IMR-90 (cell line): ENCODE data around the gene ZNF365. TPM values are rescaled to one million over a fixed set of nuclear protein-coding genes. Genes with fewer than 3 reads are reported as not detected.

ENCODE experiments used
- ATAC-seq: fragments of 200-7000 bp; cut with Tn5 transposase; 2 replicates; pipeline ENCODE4 v1.9.1; 2020; ENCODE audit warnings: low read depth, mild to moderate bottlenecking, moderate library complexity
- BruUV-seq: library from RNA; stranded (reverse); fragments of 400-500 nt; replicated peaks from 2 replicates; lab custom pipeline; 2021; lab: Mats Ljungman, UMichigan
- CTCF ChIA-PET: fragments of 300-600 bp; formaldehyde crosslinking; extraction: SDS; loops from one replicate; lab custom pipeline; 2021; ENCODE audit warnings: antibody characterized with exemption; lab: Yijun Ruan, JAX
- POLR2A ChIA-PET: fragments of 300-600 bp; sonication (Branson Sonifier 250); formaldehyde crosslinking; loops from one replicate; lab custom pipeline; 2022; ENCODE audit warnings: antibody characterized with exemption; ENCODE audit not compliant: unreplicated experiment; lab: Charles Lee
- DNase-seq: peaks from one replicate; pipeline ENCODE4 v3.0.0; 2013
- H2AFZ ChIP-seq: replicated peaks from 2 replicates; pipeline ENCODE3; 2013; ENCODE audit warnings: low read length, mild to moderate bottlenecking; ENCODE audit not compliant: poor library complexity
- H2AK5ac ChIP-seq: 2 replicates; pipeline ENCODE4 v1.6.1; 2013; ENCODE audit warnings: low read depth, low read length, inconsistent platforms
- H2AK9ac ChIP-seq: replicated peaks from 2 replicates; pipeline ENCODE3; 2013; ENCODE audit warnings: mild to moderate bottlenecking, low read depth, low read length, moderate library complexity; ENCODE audit not compliant: poor library complexity
- H2BK120ac ChIP-seq: 2 replicates; pipeline ENCODE4 v1.6.1; 2013; ENCODE audit warnings: low read depth, low read length, inconsistent platforms
- H2BK15ac ChIP-seq: 3 replicates; pipeline ENCODE4 v1.6.1; 2013; ENCODE audit warnings: low read depth, low read length, inconsistent platforms
- H2BK20ac ChIP-seq: 2 replicates; pipeline ENCODE4 v1.6.1; 2013; ENCODE audit warnings: low read depth, mild to moderate bottlenecking, inconsistent platforms, low read length, moderate library complexity
- H2BK5ac ChIP-seq: 2 replicates; pipeline ENCODE4 v1.6.1; 2013; ENCODE audit warnings: mild to moderate bottlenecking, low read depth, low read length, inconsistent platforms; ENCODE audit not compliant: poor library complexity, severe bottlenecking
- H3K14ac ChIP-seq: replicated peaks from 2 replicates; pipeline ENCODE4 v1.6.1; 2013; ENCODE audit warnings: low read depth, low read length, inconsistent platforms
- H3K18ac ChIP-seq: 2 replicates; pipeline ENCODE4 v1.6.1; 2013; ENCODE audit warnings: low read depth, low read length, control low read depth
- H3K23ac ChIP-seq: 2 replicates; pipeline ENCODE4 v1.6.1; 2013; ENCODE audit warnings: low read depth, low read length, inconsistent platforms
- H3K27ac ChIP-seq: 2 replicates; pipeline ENCODE4 v1.5.1; 2013; ENCODE audit warnings: mild to moderate bottlenecking, control low read depth, low read length; ENCODE audit not compliant: insufficient read depth
- H3K27me3 ChIP-seq: 2 replicates; pipeline ENCODE4 v1.6.1; 2013; ENCODE audit warnings: low read length; ENCODE audit not compliant: control insufficient read depth, insufficient read depth
- H3K36me3 ChIP-seq: 2 replicates; pipeline ENCODE4 v1.6.1; 2013; ENCODE audit warnings: low read length, mixed read lengths; ENCODE audit not compliant: control insufficient read depth, insufficient read depth
- H3K4ac ChIP-seq: 2 replicates; pipeline ENCODE4 v1.6.1; 2013; ENCODE audit warnings: low read depth, low read length, inconsistent platforms
- H3K4me1 ChIP-seq: 2 replicates; pipeline ENCODE4 v1.6.1; 2013; ENCODE audit warnings: low read length, mixed read lengths; ENCODE audit not compliant: control insufficient read depth, insufficient read depth
- H3K4me2 ChIP-seq: 2 replicates; pipeline ENCODE4 v1.6.1; 2013; ENCODE audit warnings: low read depth, mild to moderate bottlenecking, control low read depth, low read length, moderate library complexity
- H3K4me3 ChIP-seq: 2 replicates; pipeline ENCODE4 v1.5.1; 2013; ENCODE audit warnings: low read depth, mild to moderate bottlenecking, control low read depth, low read length, moderate library complexity; ENCODE audit not compliant: insufficient read depth
- H3K56ac ChIP-seq: 2 replicates; pipeline ENCODE4 v1.6.1; 2013; ENCODE audit warnings: low read length, inconsistent platforms; ENCODE audit not compliant: insufficient read depth; ENCODE audit errors: extremely low read depth
- H3K79me1 ChIP-seq, 2 experiments: 2 replicates each; pipeline ENCODE4 v1.6.1; 2013; ENCODE audit warnings: low read length in 2 of 2, inconsistent platforms in 1 of 2, low read depth in 1 of 2
- H3K9ac ChIP-seq: 2 replicates; pipeline ENCODE4 v1.6.1; 2013; ENCODE audit warnings: low read depth, low read length, control low read depth
- H3K9me1 ChIP-seq: 2 replicates; pipeline ENCODE4 v1.6.1; 2013; ENCODE audit warnings: low read length, inconsistent platforms; ENCODE audit not compliant: insufficient read depth
- H3K9me3 ChIP-seq: 2 replicates; pipeline ENCODE4 v1.6.1; 2013; ENCODE audit warnings: low read length; ENCODE audit not compliant: control insufficient read depth, insufficient read depth
- H4K20me1 ChIP-seq: 2 replicates; pipeline ENCODE4 v1.6.1; 2013; ENCODE audit warnings: low read length, inconsistent platforms; ENCODE audit not compliant: insufficient read depth
- H4K5ac ChIP-seq: 2 replicates; pipeline ENCODE4 v1.6.1; 2013; ENCODE audit warnings: mild to moderate bottlenecking, low read depth, low read length, control low read depth
- H4K8ac ChIP-seq, 2 experiments: 2 replicates each; pipeline ENCODE4 v1.6.1; 2013; ENCODE audit warnings: low read depth in 2 of 2, low read length in 2 of 2, control low read depth in 1 of 2, inconsistent platforms in 1 of 2
- H4K91ac ChIP-seq: 2 replicates; pipeline ENCODE4 v1.6.1; 2013; ENCODE audit warnings: low read depth, low read length, inconsistent platforms; ENCODE audit not compliant: insufficient read depth
- BHLHE40 ChIP-seq: fragments of 150-350 bp; IDR thresholded peaks from 2 replicates; pipeline ENCODE4 v1.6.1; 2016; ENCODE audit warnings: mild to moderate bottlenecking, low read depth, low read length
- CEBPB ChIP-seq: IDR thresholded peaks from 2 replicates; pipeline ENCODE4 v1.6.1; 2012; ENCODE audit warnings: low read depth, low read length, improper control_type of control experiment
- CHD1 ChIP-seq: IDR thresholded peaks from 2 replicates; pipeline ENCODE4 v1.6.1; 2012; ENCODE audit warnings: low read depth, low read length, improper control_type of control experiment
- CTCF ChIP-seq: conservative IDR thresholded peaks from 2 replicates; pipeline ENCODE4 v1.5.1; 2012; ENCODE audit warnings: mild to moderate bottlenecking, low read depth, low read length, improper control_type of control experiment
- ELK1 ChIP-seq: fragments of 150-350 bp; IDR thresholded peaks from 2 replicates; pipeline ENCODE4 v1.6.1; 2016; ENCODE audit warnings: low read depth, mild to moderate bottlenecking, low read length, moderate library complexity, borderline replicate concordance
- FOS ChIP-seq: fragments of 150-350 bp; IDR thresholded peaks from 2 replicates; pipeline ENCODE4 v1.6.1; 2016; ENCODE audit warnings: low read depth, low read length
- RFX5 ChIP-seq: IDR thresholded peaks from 2 replicates; pipeline ENCODE4 v1.8.0; 2012; ENCODE audit warnings: low read depth, mild to moderate bottlenecking, low read length, moderate library complexity
- dilution Hi-C: fragments of 300-500 bp; cut with HindIII; formaldehyde crosslinking; loops from one replicate; pipeline ENCODE4 v1.14.3; 2018; ENCODE audit warnings: low sequenced_read_pairs; ENCODE audit not compliant: unreplicated experiment
- in situ Hi-C: fragments of 300-500 bp; cut with MboI; formaldehyde crosslinking; loops from 3 replicates; pipeline ENCODE4 v1.14.3; 2019; ENCODE audit warnings: low sequenced_read_pairs, inconsistent platforms, mixed read lengths
- intact Hi-C: fragments of 100-400 bp; cut with micrococcal nuclease; formaldehyde crosslinking; loops from 2 replicates; pipeline ENCODE4 v1.10.0; 2022
- polyA plus RNA-seq, 3 experiments: library from polyadenylated mRNA; depleted of rRNA; stranded (reverse); fragments of >200 nt; gene quantifications; 2 replicates each; pipeline ENCODE4 v1.2.3, GENCODE V29; 2012; ENCODE audit warnings: low replicate concordance in 1 of 3
- total RNA-seq: library from RNA; depleted of rRNA; stranded (reverse); fragments of >200 nt; gene quantifications from 2 replicates; pipeline ENCODE4 v1.2.3, GENCODE V29; 2012

Gene ZNF365
- total and polyA plus RNA-seq, 2 of the 4 experiments (the other 2 are of a cell fraction), result 1.2 to 3.2 TPM

- ChIA-PET POLR2A (no interaction called here), CTCF (no interaction called here)
- Histone ChIP-seq H3K18ac (no peak overlapping the region), H2BK20ac (no peak overlapping the region), H3K56ac (no peak overlapping the region), H3K9me3 (peaks cover 2% of the 10 kb centered on the region; the same call in 1 of the 2 replicates), H3K9ac (no peak overlapping the region), H3K27me3 (peaks cover 3% of the 10 kb centered on the region; the same call in 1 of the 2 replicates), H2AFZ (no peak overlapping the region), H3K9me1 (no peaks in the 10 kb centered on the region), H2AK9ac (no peak overlapping the region), H3K4me2 (no peak overlapping the region), H3K36me3 (no peaks in the 10 kb centered on the region), H3K27ac (no peak overlapping the region), H3K23ac (no peak overlapping the region), H3K14ac (no peak overlapping the region), H3K4me3 (no peak overlapping the region), H2BK120ac (no peak overlapping the region), H4K8ac (no peak overlapping the region), H4K20me1 (no peaks in the 10 kb centered on the region), H2AK5ac (no peak overlapping the region), H4K5ac (no peak overlapping the region), H2BK5ac (no peak overlapping the region), H2BK15ac (no peak overlapping the region), H3K4me1 (no peaks in the 10 kb centered on the region), H3K4ac (no peak overlapping the region), H4K91ac (no peak overlapping the region), H3K79me1 (no peaks in the 10 kb centered on the region)
- ATAC-seq (no peak), DNase-seq (no peak)
- intact Hi-C loops (no loop called here), dilution Hi-C loops (no loop called here), in situ Hi-C loops (no loop called here)
- BruUV-seq, result no TSS peak
- TF ChIP-seq BHLHE40, result no peak
- 0 out of 2 replicates have a peak, but pooled peaks have one; percentile 12 for TF ChIP-seq CEBPB
- TF ChIP-seq CHD1, result no peak
- no peak for TF ChIP-seq ELK1
- TF ChIP-seq CTCF, result no peak
- no peak for TF ChIP-seq FOS
- TF ChIP-seq RFX5, result no peak
These were observed 69.7 kb downstream of the ZNF365 start for GRCh38 chr10:62443866-62444265.
